NCI-H748 (cell line): ENCODE results near the gene NPR2.

ENCODE experiments used
- DNase-seq: peaks from one replicate; lab custom pipeline; 2025; ENCODE audit not compliant: unreplicated experiment; lab: John Stamatoyannopoulos, UW

NPR2 gene

GRCh38 chr9:35798658-35799374 is 7.4 kb downstream of the NPR2 start:
- DNase-seq, result no peak

GRCh38 chr9:35800530-35800929 is 9.1 kb downstream of the NPR2 start:
- DNase-seq, result no peak

- DNase-seq, result no peak
Observed at GRCh38 chr9:35801328-35802128, 10.1 kb downstream of the NPR2 start.

- DNase-seq, result no peak
Observed at GRCh38 chr9:35806101-35806500, 14.7 kb downstream of the NPR2 start.

DNA sequence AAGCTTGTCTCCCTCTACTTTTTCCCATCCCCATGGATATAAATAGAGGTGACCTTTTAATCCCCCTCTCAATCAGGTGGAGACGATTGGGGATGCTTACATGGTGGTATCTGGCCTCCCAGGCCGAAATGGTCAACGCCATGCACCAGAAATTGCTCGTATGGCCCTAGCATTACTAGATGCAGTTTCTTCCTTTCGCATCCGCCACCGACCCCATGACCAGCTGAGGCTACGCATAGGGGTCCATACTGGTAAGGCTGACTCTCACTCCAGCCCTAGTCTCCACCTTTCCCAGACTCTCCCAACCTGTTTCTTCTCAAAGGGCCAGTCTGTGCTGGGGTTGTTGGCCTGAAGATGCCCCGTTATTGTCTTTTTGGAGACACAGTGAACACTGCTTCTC is 17.0 kb downstream of the NPR2 start:
- DNase-seq, result no peak

GRCh38 chr9:35810122-35810521 is 18.7 kb downstream of the NPR2 start:
- no peak for DNase-seq

DNA sequence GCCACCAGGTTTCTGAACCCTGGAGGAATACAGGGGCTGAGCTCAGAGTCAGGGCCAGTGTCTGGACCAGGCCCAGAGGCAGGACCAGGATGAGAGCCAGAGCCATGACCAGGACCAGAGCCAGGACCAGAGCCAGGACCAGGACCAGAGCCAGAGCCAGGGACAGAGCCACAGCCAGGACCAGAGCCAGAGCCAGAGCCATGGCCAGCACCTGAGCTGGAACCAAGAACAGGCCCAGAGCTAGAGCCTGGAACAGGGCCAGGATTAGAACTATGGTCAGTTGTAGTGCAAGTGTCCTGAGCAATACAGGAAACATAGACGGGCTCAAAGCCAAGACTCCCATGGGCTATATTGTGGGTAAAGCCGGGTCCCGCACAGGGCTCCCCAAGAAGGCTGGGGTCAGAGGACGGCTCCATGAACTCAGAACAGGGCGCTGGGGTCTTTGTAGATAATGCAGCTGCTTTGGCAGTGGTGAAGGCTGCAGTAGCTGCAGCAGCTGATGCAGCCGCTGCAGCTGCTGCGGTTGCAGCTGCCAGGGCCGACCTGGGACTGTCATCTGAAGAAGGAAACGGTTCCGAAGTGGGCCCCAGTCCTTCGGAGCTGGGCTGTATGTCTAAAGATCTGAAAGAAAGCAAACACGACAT is 20.1 kb downstream of the NPR2 start:
- no peak for DNase-seq

- peak; percentile 99 for DNase-seq
Observed at GRCh38 chr9:35812025-35812602, 20.7 kb downstream of the NPR2 start, which contains the start of gene SPAG8. Gene SPAG8 (minus strand): TSS chr9:35812262. CDS start chr9:35812147, 115 bp downstream.

DNA sequence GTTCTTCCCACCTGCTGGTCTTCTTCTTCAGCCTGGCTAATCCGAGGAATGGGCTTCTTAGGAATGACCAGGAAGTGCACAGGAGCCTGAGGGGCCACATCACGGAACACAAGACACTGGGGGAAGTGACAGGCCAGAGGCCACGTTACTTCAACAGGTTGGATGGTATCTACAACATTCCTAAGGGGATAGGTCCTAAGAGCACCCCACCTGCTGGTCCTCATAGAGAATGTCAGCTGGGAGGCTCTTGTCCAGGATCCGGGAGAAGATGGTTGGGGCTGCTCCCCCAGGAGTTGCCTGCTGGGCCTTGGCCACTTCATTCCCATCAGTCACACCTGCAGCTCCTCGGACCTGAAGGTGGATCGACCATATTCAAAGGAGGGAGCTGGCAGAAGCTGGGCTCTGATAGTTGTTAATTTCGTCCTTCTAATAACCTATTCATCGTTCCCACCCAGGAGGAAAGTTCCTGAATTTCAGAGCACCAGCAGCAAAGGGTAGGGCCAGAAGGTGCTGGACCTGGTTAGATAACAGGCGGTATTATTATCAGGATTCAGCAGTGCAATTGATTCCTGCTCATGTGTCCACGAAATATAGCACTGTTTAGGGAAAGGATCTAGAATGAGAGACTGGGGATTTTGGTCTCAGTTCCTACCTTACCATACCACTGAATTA is 22.2 kb downstream of the NPR2 start:
- peak; percentile 40 for DNase-seq

GRCh38 chr9:35814106-35814840 is 22.9 kb downstream of the NPR2 start:
- peak; percentile 66 for DNase-seq

- DNase-seq, result peak; percentile 99
Observed at GRCh38 chr9:35814841-35815543, 23.6 kb downstream of the NPR2 start, which contains the start of gene HINT2. Gene HINT2 (minus strand): TSS chr9:35815042. CDS start chr9:35814979, 63 bp downstream.

DNA sequence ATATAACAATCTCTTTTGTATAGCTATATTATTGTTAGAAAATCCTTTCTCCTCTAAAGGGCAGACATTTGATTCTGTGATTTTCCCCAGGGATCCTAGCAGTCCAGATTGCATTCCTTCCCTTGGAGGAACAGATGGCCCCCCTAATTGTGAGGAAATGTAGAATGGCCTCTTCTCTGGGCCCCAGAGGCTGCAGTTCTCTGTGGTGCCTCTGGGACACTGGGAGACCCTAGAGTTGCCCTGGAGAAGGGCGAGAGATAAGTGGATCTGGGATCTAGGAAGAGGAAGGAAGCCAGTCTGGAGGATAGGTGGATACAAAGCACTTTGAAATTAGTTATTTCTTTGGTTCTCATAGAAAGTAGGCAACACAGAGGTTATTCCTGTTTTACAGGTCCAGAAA is 25.3 kb downstream of the NPR2 start:
- peak; percentile 11 for DNase-seq

DNA sequence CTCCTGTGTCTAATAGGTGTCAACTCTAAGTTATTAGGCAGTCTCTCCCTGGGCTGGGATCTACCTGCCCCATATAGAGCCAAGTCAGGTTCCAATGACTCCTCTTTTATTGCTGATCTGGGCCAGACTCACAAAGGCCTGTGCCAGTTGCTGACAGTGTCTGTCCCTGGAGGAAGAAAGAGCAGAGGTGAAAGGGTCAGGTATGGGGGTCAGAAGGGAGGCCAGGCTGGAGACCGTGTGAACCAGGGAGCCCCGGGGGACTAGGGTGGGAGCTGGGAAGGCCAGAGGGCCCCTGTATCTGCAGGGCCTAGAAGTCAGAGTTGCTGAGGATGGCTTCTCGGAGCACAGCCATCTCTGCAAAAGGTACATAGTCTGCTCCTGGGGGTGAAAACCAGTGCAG is 26.9 kb downstream of the NPR2 start:
- DNase-seq, result no peak

DNA sequence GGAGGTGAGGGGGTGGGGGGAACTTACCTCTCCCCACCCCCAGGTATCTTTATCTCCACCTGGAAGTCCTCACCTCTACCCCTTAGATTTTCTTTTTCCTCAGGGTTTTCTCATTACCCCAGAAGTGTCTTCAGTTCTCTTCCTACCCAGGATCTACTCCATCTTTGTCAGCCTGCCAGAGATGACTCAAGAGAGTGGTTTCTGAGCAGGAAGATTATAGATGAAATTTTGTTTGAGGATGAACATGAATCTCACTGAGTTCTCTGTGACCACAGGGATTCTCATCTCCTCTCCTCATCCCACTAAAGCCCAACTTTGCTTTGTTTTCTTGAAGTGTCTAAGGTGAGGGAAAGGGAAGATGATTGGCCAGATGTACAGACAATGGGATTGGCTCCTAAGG is 28.7 kb downstream of the NPR2 start:
- DNase-seq, result no peak

GRCh38 chr9:35822926-35823325 is 31.5 kb downstream of the NPR2 start:
- no peak for DNase-seq

DNA sequence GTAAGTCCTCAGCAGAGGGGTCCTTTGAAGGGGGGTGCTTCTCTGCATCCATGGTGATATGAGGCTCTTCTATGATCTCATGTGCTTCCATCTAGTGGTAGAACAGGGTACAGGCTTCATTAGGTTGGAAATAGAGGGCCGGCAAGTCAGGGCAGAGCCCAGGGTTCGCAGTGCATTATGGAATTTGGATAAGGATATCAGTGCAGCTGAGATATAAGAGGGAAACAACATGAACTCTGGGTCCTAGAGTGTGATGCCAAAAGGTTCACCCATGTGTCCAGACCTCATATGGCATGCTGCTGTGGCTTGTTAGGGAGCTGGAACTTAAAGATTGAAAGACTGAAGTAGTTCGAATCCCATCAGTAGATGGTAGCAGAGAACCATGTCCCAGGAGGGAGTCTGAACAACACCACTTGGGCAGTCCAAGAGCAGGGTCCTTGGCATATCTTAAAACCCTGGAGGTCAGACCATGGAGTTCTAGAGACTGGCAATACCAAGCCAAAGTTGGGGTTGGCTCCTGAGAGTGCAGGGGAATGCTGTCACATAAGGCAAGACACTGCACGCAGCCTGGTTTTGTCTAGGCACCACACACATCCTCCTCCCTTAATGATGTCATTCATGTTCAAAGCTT is 34.8 kb downstream of the NPR2 start:
- peak; percentile 58 for DNase-seq

- no peak for DNase-seq
Observed at GRCh38 chr9:35827486-35827885, 36.1 kb downstream of the NPR2 start.

GRCh38 chr9:35828716-35829083 is 37.3 kb downstream of the NPR2 start, which contains the start of gene FAM221B:
Gene FAM221B (minus strand): TSS chr9:35828732. CDS start chr9:35826161, 2,571 bp downstream.
- DNase-seq, result peak; percentile 77
